NCI-H2107 treated with DMSO at 0.1 percent for 48 hours (cell line): ENCODE data around the gene PEX5L.

Source experiments
- DNase-seq: peaks from one replicate; lab custom pipeline; 2025; ENCODE audit not compliant: unreplicated experiment; lab: John Stamatoyannopoulos, UW

PEX5L gene

DNA sequence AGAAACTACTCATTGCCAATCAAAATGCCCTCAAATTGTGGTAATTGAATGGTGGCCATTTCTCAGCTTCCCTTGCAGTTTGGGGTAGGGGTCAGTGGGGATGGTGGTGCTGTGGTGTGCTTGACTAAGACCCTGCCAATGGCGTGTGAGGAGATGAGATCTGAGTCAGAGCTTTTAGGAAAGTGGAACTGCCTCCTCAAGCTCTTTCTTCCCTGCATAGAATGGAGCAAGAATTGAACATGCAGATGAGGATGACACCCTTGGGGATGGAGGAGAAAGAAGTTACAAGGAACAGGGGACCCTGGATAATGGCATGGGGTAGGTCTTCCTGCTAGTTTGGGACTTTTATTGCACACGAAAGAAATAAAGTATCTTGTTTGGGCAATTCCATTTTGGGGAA is 188.0 kb downstream of the PEX5L start:
- DNase-seq: no peak

DNA sequence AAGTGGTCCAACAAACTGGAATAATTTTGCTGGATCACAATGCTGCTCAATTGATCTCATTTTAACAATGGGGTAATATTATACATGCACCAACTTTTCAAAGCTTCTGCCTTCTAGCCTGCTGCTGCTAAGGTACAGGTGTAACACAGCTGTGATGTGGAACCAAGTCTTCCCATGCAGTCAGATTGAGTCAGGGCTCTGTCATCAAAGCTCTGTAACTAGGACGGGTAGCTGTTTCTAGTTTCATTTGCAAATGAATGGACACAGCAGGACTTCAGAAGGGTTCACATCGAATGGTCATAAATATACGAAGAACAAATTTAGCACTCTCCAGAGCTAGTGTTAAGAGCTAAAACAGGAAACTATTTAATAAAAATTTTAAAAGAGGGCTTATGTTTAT is 194.7 kb downstream of the PEX5L start:
- DNase-seq: no peak

DNA sequence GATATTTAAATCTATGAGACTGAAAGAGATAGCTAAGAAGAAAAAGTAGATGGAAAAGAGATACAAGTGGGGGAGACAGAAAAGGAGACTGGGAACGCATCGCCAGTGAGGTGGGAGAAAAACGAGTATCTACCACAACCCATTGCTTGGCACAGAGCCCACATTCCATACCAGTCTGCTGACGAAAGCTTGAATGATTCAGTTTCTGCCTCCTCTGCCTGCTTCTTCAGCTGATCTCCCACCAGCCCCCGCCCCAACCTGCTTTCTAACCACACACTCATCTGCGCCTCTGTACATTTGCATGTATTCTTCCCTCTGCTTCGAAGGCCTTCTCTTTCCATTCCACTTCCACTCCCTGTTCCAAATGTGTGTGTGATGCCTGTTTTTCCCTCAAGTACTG is 195.8 kb downstream of the PEX5L start:
- no peak for DNase-seq

DNA sequence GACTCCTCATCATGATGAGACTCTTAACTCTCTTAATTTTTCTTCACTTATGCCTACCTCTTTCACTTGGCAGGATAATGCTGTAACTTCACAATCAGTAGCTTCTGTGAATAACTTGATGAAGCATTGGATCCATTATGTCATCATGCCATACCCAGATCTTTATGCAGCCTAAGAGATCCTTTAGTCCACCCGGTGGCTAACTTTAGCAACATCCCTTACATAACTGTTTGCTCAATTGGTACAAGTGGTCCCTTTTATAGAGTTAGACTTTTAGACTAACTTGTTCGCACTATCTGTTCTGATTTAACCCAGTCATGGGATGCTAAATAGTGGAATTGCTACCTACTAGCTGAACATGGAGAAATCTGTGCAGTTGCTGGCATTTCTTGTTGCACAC is 199.4 kb downstream of the PEX5L start:
- no peak for DNase-seq

DNA sequence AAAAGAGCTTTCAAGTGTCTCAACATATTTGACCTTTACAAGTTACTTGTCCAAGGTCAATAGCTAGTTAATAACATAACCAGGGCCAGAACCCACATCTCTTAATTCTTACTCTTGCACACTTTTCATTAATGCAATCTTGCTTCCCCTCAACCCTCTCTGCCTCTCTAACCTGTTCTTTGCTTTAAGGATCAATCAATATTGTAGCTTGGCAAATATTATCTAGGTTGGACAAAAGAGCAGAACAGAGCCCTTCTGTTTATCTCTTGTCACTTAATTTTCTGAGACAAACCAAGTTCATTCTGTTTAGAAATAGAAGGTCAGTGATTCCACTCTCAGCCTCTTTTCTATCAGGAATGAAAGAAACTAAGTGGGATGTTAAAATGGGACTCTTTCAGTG is 203.4 kb downstream of the PEX5L start:
- DNase-seq: no peak

DNA sequence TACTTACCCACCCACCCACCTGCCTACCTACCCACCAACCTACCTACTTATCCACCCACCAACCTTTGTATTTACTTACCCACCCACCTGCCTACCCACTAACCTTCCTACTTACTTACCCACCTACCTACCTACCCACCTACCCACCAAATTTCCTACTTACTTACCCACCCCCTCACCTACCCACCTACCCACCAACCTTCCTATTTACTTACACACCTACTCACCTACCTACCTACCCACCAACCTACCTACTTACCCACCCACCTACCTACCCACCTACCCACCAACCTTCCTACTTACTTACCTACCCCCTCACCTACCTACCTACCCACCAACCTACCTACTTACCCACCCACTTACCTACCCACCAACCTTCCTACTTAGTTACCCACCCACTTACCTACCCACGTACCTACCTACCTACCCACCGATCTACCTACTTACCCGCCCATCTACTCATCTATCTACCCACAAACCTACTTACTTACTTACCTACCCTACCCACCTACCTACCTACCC is 204.3 kb downstream of the PEX5L start:
- DNase-seq: no peak

DNA sequence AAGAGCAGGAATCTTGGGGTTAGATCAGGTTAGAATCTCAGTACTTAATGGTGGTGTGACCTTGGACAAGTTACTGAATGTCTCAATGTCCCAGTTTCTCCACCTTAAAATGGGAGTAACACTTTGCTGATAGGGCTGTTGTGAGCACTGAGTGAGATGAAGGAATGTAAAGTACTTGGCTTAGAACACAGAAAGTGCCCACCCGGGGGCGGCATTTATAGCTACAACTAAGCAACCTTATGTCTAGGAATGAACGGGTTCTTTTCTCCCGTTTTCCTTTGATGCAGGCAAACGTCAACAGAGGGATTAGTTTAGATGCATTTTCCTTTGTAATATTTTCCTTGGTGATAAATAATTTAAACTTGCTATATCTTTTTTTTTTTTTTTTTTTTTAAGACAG is 207.3 kb downstream of the PEX5L start:
- no peak for DNase-seq

DNA sequence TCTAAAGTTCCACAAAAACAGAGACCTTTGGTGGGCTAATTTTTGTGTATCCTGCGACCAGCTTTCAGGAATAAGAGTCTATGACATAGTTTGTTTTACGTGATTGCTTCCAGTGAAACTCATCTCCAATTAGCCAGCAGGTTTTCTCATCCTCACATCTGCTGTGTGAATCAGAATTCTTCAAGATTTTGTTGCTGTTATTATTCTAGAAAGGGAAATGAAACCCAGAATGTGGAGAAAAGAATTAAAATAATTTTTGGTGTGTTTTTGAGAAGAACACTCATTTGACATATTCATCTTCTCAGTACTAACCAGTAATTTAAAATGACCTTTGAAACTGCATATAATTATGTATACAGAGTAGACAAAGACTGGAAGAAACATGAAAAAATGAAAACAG is 208.0 kb downstream of the PEX5L start:
- no peak for DNase-seq

DNA sequence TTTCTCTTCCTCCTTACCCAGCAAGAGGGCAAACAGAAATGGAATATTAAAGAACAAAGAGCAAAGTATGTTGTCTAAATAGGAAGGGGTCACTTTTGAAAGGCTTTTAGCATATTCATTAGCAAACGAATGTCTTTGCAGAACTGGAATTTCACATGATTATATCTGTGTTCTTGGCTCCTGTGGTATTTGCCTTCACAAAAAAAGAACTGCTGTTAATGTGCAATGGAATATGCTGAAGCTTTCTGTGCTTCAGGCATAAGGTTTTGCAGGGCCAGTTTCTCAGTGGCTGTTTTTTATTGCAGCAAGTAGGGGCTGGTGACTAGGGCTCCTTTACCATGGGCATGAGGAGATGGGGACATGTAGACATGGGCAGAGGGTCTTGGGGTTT is 210.5 kb downstream of the PEX5L start:
- no peak for DNase-seq

DNA sequence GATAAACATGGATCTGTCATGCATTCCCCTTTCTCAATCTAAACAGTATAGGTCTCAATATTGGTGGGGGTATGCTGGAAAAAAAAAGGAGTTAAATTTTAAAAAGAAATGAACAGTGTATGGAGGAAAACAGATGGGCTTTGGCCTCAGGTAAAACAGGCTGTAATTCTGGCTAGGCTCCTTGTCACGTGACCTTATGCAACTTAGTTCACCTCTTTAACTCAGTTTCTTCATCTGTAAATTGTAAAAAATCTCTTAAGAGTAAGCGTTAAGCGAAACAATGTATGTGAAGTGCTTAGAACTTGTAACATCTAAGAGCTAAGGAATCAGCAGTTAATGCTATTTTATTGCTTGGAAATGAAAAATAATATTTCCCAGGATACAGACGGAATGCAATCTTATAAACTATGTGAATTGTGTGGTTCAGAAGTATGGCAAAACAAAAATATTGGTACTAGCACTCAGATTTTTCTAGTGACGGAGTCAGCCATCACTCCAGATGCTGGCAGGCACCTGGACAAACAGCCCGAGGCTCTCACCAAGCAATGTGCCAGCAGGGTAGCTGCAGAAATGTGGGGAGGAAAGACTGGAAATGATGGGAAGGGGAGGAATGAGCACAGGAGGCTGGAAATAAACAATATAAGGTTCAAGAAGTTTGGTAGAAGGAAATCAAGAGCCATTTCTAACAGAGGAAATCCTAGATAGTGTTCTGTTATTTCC is 211.1 kb downstream of the PEX5L start:
- DNase-seq: no peak

DNA sequence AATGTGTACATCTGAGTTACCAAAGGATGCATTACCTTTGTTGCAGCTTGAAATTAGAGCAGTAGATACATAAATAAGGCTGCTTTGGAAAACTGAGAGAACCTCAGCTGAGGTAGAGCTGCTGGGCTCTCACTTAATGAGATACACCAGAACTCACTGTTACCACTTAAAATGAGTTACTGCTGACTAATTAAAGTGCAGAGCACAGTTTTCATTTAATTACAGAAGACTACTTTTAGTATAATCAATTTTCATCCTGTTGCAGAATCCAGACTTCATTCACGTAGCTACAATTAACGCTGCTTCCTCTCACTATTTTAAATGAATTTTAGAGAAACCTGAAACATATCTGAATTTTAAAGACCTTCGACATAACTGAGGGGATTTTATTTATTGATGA is 214.4 kb downstream of the PEX5L start:
- no peak for DNase-seq

DNA sequence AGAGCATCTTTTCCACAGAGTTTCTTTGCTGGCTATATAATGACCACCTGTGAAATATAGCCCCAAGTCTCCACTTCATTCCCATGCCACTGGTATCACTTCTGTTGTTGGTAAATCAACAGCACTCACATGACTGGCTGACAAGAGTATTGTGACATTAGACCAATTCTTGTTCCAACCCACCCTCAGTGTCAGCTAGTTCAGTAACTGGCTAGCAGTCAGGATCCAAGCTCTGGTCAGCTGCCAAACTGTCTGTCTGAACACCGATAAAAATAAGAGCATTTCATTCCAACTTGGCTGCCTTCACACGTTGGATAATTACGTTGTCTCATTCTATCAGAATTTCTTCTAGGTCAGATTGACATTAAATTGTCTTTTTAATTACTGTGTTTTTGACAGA is 217.4 kb downstream of the PEX5L start:
- DNase-seq: no peak

DNA sequence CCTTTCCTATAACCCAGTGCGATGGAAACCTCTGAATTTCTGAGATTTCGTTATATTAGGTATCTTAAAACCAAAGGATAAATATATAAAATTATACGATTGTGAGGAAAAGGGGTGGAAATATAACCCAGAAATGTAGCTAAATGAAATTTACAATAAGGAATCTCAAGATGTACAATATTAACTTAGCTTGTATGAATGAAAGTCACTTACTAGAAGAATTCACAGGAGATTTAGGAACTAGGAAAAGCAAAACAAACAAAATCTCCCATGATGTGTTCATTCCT is 224.7 kb downstream of the PEX5L start:
- DNase-seq: no peak

DNA sequence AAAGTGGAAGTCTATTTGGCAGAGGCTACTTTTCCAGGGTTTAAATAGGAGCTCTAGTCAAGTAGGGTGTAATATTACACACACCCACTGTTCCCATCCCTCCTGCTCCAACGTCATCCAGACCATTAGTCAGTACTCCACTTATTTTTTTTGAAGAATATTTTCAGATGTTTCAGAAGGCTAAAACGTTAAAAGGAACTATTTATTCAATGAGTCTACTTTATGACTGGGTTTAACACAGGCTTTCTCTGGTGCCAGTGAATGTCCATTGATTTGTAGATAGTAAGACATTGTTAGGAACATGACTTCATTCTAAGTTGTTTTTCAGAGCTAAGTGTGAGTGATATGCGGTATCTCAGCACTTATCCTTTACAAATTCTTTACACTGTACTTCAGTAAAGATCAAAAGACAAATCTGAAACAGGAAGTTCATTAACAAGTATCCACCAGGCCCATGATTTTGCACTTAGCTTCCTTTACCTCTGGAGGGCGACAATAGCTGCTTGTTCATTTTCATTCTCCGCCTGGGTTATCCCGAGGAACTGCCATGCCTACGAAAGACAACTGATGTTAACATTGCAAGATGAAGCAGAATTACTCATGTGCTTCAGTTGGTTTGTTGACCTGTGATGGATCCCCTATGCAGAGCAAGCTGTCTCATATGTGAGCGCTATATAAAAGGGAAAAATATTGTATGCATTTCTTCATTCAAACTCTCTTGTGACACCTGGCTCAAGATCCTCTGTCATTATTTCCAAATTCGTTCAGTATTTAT is 225.2 kb downstream of the PEX5L start:
- DNase-seq: peak; percentile 90

DNA sequence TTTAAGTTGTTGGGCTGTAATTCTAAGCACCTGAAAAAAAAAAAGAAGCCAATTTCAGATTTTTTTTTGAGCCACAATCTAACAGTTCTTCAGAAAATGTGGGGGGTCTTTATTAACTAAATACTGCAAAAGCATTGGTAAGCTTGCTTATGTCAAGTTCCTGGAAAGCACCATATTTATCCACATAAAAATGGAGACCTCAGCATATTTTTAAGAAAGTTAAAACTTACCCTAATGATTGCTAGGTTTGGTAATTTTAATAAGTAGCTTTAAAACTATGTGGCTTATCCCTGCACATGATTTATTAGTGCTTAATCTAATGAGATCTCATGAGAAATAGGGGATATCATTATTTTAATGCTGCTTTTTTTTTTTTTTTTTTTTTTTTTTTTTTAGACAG is 227.1 kb downstream of the PEX5L start:
- DNase-seq: no peak

DNA sequence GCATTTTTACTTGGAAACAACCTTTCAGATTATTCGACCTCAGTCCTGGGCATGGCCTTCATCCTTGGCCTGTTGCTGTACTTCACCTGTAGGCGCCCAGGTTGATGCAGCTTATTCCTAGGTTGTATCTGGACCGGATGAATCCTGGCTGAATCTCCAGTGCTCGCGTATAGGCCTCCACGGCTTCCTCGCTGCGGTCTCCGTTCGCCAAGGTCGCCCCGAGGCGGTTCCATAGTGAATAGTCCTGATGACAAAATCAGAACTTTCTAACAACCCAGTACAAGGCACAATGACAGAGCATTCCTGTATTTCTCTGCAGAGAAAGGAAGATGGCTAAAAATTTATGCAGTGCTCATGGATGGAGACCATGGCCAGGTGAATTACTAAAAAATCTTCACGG is 229.1 kb downstream of the PEX5L start:
- no peak for DNase-seq

DNA sequence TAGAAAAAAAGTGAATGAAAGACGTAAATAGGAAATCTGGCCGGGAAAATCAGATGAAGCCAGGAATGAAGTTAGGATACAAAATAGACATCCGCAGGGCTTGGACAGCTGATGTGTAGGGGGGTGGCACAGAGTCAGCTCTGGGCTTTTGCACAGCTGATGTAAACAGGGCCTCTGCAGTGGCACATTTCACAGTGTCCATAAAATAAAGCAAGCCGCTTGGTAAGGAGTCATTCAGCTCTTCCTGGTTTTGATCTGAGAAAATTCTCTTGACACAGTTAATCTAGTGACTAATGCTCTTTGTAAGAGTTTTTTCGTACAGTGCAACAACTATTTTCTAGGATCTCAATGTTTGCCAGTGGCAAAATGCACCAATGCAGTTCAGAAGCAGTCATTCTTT is 230.6 kb downstream of the PEX5L start:
- no peak for DNase-seq

DNA sequence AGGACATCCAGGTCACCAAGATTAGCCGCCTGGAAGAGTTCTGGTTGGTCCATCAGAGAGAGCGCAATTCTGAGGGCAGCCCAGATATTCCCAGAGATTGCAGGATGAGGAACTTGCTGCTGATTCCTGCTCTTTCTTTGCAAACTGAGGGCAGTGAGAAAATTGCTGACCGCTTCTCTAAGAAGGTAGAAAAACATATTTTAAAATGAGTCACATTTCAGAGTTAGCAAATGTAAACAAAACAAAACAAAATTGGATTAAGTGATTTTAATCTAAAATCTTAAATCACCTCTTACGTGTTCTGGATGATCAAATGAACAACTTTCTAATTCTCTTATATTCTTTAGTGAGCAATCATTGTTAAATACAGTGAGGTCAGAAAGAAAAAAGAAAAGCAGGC is 234.9 kb downstream of the PEX5L start:
- no peak for DNase-seq

DNA sequence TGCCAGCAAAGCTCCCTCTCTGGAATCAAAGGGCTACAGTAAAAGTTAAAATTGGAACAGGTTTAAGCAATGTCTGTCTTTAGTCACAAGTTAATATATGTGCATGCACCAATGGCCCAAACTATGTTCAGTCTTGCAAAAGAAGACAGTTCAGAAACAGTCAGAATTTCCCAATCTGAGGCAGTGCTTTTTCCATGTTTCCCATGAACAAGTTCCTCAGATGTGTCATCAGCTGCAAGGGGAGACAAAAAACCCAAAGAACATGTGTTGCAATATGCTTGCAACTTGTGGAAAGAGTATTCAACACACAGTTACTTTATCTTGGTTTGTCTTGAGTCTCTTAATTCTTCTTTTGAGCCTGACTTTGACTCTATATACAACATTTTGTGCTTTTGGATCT is 235.5 kb downstream of the PEX5L start:
- DNase-seq: no peak

DNA sequence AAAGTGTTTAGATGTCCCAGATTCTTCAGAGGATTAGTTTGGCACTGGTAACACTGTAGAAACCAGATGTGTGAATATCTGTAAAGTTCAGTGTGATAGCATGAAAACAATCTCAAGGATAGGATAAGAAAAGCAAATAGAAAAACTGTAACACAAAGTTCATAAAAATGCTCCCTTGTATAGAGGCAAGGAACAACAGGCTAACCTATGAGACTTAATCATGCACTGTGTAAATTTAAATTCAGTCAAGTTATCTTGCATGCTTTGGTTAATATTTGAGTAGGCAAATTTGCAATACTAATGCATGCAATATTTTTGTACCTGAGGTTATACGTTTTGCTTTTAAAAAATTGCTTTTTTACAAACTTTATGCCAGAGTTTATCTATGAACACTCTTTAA is 239.5 kb downstream of the PEX5L start:
- DNase-seq: no peak

DNA sequence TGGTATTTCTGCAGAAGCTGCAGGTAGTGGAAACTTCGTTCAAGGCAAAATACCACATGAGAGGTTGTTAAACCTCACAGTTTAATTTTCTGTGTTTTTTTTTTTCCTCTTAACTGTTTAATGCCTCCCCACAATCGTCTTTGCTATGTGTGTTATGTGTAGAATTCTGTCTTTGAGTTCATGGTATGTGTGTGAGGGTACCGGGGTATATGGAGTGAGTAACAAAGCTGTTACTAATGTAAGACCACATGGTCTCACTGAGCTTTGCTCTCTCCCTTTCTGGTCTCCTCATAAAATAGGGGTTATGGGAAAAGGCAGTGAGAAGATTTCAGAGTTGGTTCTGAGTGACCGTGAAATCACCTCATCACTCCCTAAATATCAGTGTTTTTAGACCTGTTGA is 240.3 kb downstream of the PEX5L start:
- DNase-seq: no peak

DNA sequence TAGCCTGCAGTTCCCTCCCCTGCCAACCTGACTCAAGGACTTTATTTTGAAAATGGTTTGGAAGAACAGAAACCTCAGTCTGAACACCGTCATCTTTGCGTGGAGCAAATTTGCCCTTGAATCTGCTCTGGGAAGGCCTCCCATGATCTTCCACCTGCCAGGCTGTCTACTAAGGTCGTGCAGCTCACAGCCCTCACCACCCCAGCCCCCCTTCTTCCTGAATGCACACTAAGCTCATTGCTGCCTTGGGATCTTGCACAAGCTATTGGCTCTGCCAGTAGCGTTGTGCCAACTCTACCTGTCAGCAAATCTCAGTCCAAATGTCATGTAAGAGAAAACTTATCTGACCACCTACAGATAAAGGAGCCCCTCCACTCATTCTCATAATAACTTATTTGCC is 242.4 kb downstream of the PEX5L start:
- no peak for DNase-seq

DNA sequence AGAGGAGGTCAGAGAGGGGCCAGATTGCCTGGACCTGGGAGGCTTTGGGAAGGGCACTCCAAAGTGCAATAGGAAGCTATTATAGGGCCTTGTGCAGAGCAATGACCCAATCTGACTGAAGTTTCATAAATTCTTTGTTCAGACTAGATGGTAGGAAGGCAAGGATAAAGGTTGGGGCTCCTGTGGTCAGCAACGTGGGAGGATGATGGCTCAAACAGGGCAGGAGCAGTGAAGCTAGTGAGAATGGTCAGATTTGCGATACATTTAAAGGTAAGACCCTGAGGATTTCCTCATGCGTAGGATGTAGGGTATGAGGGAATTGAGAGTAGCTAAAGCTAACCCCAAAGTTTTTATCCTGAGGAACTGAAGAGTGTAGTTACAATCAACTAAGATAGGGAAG is 244.9 kb downstream of the PEX5L start:
- DNase-seq: no peak
